ENCODE measurements around the gene RINT1.
"Not testable (repeated sequence)": the region's sequence is repeated elsewhere in the genome, so short reads cannot be mapped to it uniquely, and the experiment has no call there.

RINT1 gene

DNA sequence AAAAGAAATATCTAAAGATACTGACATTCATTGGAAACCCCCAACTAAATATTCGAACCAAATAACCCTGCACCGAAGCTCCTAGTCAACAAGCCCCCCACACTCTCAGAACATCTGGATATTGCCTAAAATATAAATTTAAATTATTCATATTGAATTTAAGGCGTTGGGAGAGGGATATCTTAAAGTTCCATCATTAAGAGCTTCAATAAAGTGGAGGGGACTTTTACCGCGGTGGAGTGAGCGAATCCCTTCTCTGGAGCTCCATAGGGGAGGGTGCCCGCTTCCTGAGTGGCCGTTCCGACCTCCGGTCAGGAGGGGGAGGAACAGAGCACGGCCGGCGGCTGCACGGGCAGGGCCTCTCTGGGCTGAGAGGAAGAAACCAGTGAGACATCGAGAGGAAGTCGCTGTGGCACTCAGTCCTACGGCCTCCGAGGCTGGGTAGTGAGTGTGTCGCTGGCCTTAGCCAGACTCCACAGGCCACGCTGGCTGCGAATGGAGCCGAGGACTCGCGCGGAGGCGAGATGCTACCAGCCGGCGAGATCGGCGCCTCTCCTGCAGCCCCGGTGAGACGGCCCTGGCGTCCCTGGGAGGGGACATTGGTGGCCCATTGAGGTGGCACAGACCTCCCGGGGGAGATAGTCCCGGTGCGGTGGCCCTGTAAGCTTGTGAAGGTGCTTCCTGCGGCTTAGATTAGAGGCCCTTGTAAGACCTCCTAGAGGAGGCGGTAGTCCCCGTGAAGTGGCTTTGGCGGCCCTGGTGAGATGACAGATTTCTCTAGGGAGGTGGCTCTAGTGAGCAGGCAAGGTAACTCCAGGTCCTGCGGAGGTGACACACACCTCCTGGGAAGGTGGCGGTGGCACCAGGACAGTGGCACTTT is at the start of gene RINT1:
RINT1 (plus strand) TSS at position 410 of the 880 bp plus-strand sequence; CDS start at position 525, 115 bp downstream.
- no peaks in the 10 kb centered on the region for H3K9me3 Mint-ChIP-seq
- H3K36me3 Mint-ChIP-seq, result peaks cover 37% of the 10 kb centered on the region
- H3K4me3 Mint-ChIP-seq, result peak within 1 kb of the TSS; percentile 83
- peak; percentile 97 for DNase-seq (ENCODE audit: low spot score in 2 of 2)
- peak; percentile 99 for ATAC-seq
- H3K4me1 Mint-ChIP-seq, result peaks cover 20% of the 10 kb centered on the region
- H3K27ac Mint-ChIP-seq, result peak within 1 kb of the TSS; percentile 91

DNA sequence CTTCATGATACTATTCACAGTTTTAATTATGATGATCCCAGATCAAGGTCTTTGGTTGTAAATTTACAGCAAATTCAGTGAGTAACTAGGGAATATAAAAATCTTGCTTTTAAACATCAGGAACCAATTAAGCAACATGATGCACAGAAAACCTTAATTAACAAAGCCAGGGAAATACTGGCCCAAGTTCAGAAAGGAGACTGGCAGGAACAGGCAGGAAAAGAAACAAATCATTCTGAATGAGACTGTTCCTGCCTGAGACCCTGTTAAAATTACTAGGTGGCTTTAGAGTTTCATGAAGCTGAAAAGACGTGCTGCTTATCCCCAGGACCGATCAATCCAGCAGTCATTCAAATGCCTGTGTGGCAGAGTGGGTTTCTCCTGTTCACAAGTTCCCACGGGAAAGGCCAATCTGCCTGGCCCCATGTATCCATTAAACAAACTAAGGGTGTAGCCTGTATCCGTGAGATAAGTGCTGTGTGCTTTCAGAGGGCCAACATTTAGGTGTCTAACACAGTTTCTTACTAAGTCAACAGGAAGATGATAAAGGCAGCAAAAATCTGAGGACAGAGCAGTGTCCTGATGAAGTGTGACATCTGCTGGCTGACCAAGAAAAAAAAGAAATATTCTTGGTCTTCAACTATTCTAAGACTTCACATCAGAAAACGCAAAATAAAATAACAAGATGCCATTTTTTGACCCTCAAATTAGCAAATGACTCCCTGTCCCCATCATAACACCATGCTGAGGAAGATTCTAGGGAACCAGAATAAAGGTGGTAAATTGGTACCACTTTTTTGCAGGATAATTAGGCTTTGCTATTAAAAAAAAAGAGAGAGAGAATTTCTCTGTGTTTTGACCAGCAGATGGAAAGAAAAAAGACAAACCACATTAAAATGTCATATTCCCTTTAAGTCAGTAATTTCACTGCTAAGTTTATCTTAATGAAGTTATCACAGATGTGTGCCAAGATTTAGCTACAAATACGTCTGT is 44.1 kb upstream of the RINT1 start:
- no peak for ATAC-seq

DNA sequence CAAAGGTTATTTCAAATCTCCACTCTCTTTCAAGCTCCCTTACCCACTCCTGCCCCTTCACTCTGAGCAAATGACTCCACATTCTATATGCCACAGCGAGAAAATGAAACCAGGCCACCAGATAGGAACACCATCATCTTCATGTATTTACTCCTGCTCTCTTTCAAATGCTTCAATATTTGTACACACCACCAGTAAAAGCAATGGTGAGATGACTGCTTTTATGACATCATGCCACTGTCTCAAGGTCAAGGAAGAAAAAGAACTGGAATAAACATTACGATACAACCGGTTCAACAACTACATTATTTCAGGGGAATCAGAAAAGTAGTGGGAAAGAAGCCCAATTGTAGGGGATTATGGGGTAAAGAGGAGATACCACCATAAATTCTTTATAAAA is 42.6 kb upstream of the RINT1 start:
- ATAC-seq (no peak), DNase-seq (ENCODE audit: low spot score in 2 of 2) (no peak)
- H3K27ac Mint-ChIP-seq, result no peak overlapping the region
- peaks cover 54% of the 10 kb centered on the region for H3K36me3 Mint-ChIP-seq
- no peaks in the 10 kb centered on the region for H3K9me3 Mint-ChIP-seq
- no peaks in the 10 kb centered on the region for H3K4me1 Mint-ChIP-seq
- H3K4me3 Mint-ChIP-seq, result no peak overlapping the region

More for the DNA sequence above, 44.1 kb upstream of the RINT1 start:
- Mint-ChIP-seq H3K36me3 (peaks cover 58% of the 10 kb centered on the region), H3K27ac (no peak overlapping the region), H3K4me1 (no peaks in the 10 kb centered on the region), H3K4me3 (no peak overlapping the region), H3K9me3 (no peaks in the 10 kb centered on the region)
- no peak for DNase-seq (ENCODE audit: low spot score in 2 of 2)

DNA sequence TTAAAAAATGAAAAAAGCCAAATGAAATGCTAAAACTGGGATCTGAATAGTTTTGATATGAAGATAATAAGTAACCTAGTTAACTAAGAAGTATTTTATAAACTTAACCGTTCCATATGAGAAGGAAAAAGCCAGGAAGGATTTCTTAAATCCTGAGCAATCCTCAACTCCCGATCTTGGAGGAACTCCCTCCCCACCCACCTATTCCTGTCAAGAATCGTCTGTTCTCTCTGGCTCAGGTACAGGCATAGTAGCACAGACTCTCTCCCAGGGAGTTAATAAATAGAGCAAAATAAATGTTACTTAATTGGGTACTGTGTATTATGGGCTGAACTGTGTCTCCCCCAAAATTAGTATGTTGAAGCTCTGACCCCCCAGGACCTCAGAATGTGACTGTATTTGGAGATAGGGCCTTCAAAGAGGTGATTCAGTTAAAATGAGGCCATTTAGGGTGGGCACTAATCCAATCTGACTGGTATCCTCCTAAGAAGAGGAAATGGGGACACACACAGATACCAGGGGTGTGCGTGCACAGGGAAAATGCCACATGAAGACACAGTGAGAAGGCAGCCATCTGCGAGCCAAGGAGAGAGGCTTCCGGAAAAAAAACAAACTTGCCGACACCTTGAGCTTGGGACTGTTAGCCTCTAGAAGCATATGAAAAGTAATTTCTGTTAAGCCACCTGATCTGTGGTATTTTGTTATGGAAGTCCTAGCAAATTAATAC is 38.6 kb upstream of the RINT1 start:
- no peak for DNase-seq (ENCODE audit: low spot score in 2 of 2)
- Mint-ChIP-seq H3K27ac (no peak overlapping the region), H3K4me3 (no peak overlapping the region), H3K4me1 (no peaks in the 10 kb centered on the region), H3K9me3 (no peaks in the 10 kb centered on the region), H3K36me3 (peaks cover 21% of the 10 kb centered on the region)
- no peak for ATAC-seq

DNA sequence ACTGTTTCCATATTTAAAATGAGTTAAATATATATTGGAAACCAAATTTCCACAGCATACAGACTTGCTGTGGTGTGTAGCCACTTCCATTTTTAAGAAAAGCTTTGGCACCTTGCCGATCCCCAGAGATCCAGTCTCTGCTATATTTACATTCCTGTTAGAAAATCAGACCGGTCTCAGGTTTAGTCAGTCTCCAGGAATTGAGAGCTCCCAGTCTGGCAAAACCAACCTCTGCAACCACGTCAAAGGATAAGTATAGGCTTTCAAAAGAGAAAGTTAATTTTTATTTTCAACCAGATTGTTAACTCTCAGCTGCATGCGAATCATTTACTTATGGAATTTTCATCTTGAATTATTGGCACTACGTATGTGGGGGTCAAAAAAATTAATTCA is 38.1 kb upstream of the RINT1 start:
- no peak for ATAC-seq
- Mint-ChIP-seq H3K27ac (no peak overlapping the region), H3K4me3 (no peak overlapping the region), H3K36me3 (peaks cover 19% of the 10 kb centered on the region), H3K4me1 (no peaks in the 10 kb centered on the region), H3K9me3 (no peaks in the 10 kb centered on the region)
- DNase-seq (ENCODE audit: low spot score in 2 of 2), result no peak

DNA sequence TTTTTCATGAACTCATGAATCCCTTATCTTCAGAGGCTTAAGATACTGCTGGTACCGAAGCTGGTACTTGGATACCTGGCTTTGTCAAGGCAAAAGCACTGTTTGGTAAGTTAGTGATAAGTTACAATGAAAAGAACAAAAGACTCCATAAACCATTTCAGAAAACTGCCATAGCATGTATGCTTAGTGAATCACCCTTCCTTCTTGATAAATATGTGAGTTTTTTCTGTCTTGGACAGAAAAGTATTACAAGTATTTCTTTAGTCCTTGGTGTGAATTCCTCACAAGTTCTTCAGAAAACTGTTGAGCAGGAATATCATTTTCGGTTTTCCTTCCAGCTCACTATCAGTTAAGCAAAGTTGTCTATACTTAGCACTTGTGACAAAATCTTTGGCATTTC is 35.5 kb upstream of the RINT1 start:
- DNase-seq (ENCODE audit: low spot score in 2 of 2) (no peak), ATAC-seq (no peak)
- Mint-ChIP-seq H3K4me3 (no peak overlapping the region), H3K9me3 (no peaks in the 10 kb centered on the region), H3K4me1 (no peaks in the 10 kb centered on the region), H3K36me3 (peaks cover 39% of the 10 kb centered on the region), H3K27ac (no peak overlapping the region)

DNA sequence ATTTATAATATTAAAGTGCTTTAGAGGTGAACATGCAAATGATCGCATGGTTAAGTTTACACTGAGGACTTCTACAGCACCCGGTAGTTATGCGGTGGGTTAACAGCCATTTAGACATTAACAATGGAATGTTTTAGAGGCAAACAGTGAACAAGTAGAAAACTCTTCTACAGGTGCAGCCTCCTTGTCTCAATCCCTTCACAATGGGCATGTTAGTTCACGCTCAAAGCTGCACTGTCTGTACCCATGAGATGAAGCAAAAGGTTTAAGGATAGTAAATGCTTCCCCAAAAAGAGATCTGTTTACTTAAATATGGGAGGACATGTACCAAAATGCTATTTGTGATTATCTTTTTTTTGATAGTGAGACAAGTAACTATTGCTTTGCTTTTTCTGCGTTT is 35.0 kb upstream of the RINT1 start:
- no peak for DNase-seq (ENCODE audit: low spot score in 2 of 2)
- no peak for ATAC-seq
- no peak overlapping the region for H3K27ac Mint-ChIP-seq
- H3K4me1 Mint-ChIP-seq, result no peaks in the 10 kb centered on the region
- H3K36me3 Mint-ChIP-seq, result peaks cover 44% of the 10 kb centered on the region
- H3K9me3 Mint-ChIP-seq, result no peaks in the 10 kb centered on the region
- no peak overlapping the region for H3K4me3 Mint-ChIP-seq

DNA sequence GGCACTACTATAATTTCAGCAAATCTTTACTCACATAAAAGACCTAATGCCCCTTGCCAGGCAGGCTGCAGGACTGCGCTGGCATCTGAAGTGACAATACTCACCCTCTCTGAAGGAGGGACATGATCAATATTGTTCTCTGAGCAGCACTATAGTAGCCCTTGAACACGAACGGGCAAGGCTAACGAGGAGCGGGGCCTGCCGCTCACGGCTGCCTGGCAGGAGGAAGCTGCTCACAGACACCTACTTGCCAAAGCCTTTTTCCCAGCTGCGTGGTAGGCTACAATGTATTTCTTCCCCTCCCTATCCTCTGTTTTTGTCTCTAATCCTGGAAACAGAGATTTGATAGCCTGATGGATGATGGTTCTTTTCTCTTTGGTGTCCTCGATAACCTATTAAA is 29.8 kb upstream of the RINT1 start:
- ATAC-seq (no peak), DNase-seq (ENCODE audit: low spot score in 2 of 2) (no peak)
- H3K4me1 Mint-ChIP-seq, result no peaks in the 10 kb centered on the region
- H3K36me3 Mint-ChIP-seq, result peaks cover 84% of the 10 kb centered on the region
- H3K9me3 Mint-ChIP-seq, result no peaks in the 10 kb centered on the region
- no peak overlapping the region for H3K27ac Mint-ChIP-seq
- no peak overlapping the region for H3K4me3 Mint-ChIP-seq

DNA sequence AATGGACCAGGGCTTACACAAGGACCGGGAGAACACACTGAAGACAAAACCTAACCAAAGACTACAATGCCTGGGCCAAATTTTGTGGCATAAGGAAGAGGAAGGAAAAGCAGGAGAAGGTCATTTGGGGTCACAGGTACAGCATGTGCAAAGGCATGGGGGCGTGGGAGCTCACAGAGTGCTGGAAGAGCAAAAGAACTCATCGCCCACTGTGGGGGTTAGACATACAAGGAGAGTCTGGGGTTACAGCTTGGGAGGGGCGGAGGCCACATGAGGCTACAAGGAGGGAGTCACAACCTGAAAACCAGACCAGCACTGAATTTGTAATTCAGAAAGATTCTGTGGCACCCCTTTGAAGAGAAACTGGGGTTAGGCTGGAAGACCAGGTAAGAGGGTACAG is 19.6 kb upstream of the RINT1 start:
- no peak for ATAC-seq
- H3K36me3 Mint-ChIP-seq, result peaks cover 34% of the 10 kb centered on the region
- H3K9me3 Mint-ChIP-seq, result no peaks in the 10 kb centered on the region
- no peak overlapping the region for H3K4me3 Mint-ChIP-seq
- H3K4me1 Mint-ChIP-seq, result peaks cover 20% of the 10 kb centered on the region
- peak overlapping the region; percentile 54 for H3K27ac Mint-ChIP-seq
- DNase-seq (ENCODE audit: low spot score in 2 of 2), result no peak

DNA sequence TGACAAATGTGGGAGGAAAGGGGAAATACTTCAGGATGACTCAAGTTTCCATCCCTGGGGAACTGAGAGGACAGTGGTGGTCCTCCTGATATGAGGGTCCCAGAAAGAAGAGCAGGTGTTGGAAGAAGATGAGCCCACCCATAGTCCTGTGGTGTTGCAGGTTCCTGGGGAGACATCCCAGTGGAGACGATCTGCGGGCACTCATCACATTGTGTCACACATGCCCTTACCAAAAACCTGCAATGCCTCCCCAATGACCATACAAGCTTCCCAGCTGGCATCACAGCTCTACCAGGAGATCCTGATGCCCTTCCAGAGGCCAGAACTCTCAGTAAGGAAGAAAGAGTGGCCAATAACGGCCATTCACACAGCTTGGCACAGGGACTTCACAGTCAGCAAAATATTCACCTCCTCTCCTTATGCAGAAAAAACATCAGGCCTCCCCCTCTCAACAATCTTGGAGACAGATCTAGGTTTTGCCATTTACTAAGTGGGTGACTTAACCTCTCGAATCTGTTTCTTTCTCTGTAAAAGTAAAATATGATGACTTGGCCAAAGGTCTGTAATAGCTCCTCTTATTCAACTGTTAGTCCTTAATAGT is 19.0 kb upstream of the RINT1 start:
- Mint-ChIP-seq H3K36me3 (peaks cover 33% of the 10 kb centered on the region), H3K4me3 (no peak overlapping the region), H3K4me1 (peaks cover 20% of the 10 kb centered on the region), H3K27ac (peak overlapping the region; percentile 54), H3K9me3 (no peaks in the 10 kb centered on the region)
- ATAC-seq (no peak), DNase-seq (ENCODE audit: low spot score in 2 of 2) (no peak)

DNA sequence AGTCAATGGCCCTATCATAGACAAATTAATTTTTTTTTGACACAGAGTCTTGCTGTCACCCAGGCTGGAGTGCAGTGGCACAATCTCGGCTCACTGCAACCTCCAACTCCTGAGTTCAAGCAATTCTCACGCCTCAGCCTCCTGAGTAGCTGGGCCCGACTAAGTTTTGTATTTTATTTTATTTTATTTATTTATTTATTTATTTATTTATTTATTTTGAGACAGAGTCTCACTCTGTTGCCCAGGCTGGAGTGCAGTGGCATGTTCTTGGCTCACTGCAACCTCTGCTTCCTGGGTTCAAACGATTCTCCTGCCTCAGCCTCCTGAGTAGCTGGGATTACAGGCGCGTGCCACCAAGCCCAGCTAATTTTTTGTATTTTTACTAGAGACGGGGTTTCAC is 16.4 kb upstream of the RINT1 start:
- ATAC-seq; DNase-seq (ENCODE audit: low spot score in 2 of 2); H3K27ac Mint-ChIP-seq; H3K4me3 Mint-ChIP-seq; H3K9me3 Mint-ChIP-seq: not testable (repeated sequence)
- Mint-ChIP-seq H3K4me1 (peaks cover 27% of the 10 kb centered on the region), H3K36me3 (peaks cover 43% of the 10 kb centered on the region)

DNA sequence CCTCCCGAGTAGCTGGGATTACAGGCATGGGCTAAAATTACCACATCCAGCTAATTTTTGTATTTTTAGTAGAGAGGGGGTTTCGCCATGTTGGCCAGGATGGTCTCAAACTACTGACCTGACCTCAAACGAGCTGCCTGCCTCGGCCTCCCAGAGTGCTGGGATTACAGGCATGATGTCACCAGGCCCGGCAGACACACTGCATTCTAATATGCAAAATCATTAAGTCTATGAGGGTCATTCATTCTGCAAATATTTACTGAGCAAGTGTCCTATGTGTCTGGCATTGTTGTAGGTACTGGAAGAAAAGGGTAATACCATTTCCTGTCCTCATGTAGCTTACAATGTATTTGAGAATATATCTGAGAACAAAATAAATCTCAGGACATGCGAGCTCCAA is 12.6 kb upstream of the RINT1 start:
- DNase-seq (ENCODE audit: low spot score in 2 of 2) (no peak), ATAC-seq (no peak)
- Mint-ChIP-seq H3K36me3 (peaks cover 44% of the 10 kb centered on the region), H3K4me1 (peaks cover 23% of the 10 kb centered on the region), H3K27ac (no peak overlapping the region), H3K9me3 (no peaks in the 10 kb centered on the region), H3K4me3 (peak overlapping the region; percentile 94)

DNA sequence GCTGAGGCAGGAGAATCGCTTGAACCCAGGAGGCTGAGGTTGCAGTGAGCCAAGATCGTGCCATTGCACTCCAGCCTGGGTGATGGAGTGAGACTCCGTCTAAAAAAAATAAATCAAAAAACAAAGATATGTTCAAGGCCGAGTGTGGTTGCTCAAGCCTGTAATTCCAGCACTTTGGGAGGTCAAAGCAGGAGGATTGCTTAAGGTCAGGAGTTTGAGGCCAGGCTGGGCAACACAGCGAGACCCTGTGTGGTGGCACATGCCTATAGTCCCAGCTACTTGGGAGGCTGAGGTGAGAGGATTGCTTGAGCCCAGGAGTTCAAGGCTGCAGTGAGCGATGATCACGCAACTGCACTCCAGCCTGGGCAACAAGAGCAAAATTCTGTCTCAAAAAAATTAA is 11.4 kb upstream of the RINT1 start:
- not testable (repeated sequence) for H3K9me3 Mint-ChIP-seq; DNase-seq (ENCODE audit: low spot score in 2 of 2); ATAC-seq; H3K27ac Mint-ChIP-seq
- peaks cover 44% of the 10 kb centered on the region for H3K36me3 Mint-ChIP-seq
- peaks cover 17% of the 10 kb centered on the region for H3K4me1 Mint-ChIP-seq
- H3K4me3 Mint-ChIP-seq, result peak overlapping the region; percentile 94

DNA sequence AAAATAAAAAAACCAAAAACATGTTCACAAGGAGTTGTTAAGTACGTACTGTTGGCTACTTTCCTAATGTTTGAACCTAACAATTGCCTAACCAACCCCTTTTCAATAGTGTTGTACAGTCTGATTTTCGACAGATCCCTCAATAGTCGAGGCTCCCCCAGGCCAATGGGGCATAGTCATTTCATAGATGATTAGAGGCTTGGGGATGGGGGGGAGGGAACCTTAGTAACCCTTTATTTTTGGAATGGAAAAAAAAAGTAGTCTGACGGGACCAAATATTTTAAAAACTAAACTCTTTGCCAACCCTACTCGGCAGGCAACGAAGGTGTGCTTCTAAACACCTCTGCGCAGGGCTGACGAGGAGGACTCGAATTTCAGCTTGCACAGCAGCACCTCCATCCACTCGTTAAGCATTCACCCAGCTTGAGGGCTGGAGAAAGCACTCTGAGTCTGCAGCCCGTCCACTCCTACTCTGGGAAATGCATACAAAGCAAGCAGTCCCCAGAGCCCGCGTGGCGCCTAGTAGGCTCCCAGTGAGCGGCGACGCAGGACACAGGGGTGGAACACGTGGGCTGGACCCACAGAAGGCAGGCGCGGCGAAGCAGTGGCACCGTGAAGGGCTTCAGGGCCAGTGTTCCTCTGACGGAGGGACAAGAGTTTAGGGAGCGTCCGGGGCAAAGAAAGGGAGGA is 10.8 kb upstream of the RINT1 start:
- DNase-seq (ENCODE audit: low spot score in 2 of 2) (peak; percentile 31 to 83), ATAC-seq (peak; percentile 72)
- H3K9me3 Mint-ChIP-seq, result no peaks in the 10 kb centered on the region
- H3K4me1 Mint-ChIP-seq, result peaks cover 17% of the 10 kb centered on the region
- peaks cover 42% of the 10 kb centered on the region for H3K36me3 Mint-ChIP-seq
- peak overlapping the region; percentile 94 for H3K4me3 Mint-ChIP-seq
- H3K27ac Mint-ChIP-seq, result peak overlapping the region; percentile 94

Data from stimulated activated effector memory CD8-positive, alpha-beta T cell treated with anti-CD3 and anti-CD28 coated beads, Interleukin-12 subunit alpha, Interleukin-12 subunit beta, amount 100 ng/mL, for 72 hours (primary cell).